Fibroblast of mammary gland (primary cell): Measurements from ENCODE around the gene RIOK3.

Source experiments
- DNase-seq: peaks from one replicate; pipeline ENCODE4 v3.0.0-alpha.2; 2010; ENCODE audit warnings: low read depth
- H3K4me3 ChIP-seq: 2 replicates; pipeline ENCODE4 v1.5.1; 2011; ENCODE audit warnings: low read depth, mild to moderate bottlenecking, low read length, moderate library complexity; ENCODE audit not compliant: control insufficient read depth
- CTCF ChIP-seq: conservative IDR thresholded peaks from 2 replicates; pipeline ENCODE4 v1.5.1; 2011; ENCODE audit warnings: low read depth, low read length, inconsistent platforms; ENCODE audit not compliant: control insufficient read depth, insufficient read depth

RIOK3 gene

GRCh38 chr18:23459530-23459921 is 6.4 kb downstream of the RIOK3 start:
- H3K4me3 ChIP-seq = no peak overlapping the region
- no peak for TF ChIP-seq CTCF
- no peak for DNase-seq

GRCh38 chr18:23460285-23461273 is 7.5 kb downstream of the RIOK3 start:
- DNase-seq = no peak
- no peak overlapping the region for H3K4me3 ChIP-seq
- TF ChIP-seq CTCF = no peak

GRCh38 chr18:23462876-23463275 is 9.8 kb downstream of the RIOK3 start:
- peak; percentile 51 for DNase-seq
- no peak overlapping the region for H3K4me3 ChIP-seq
- no peak for TF ChIP-seq CTCF

GRCh38 chr18:23468753-23469459 is 15.8 kb downstream of the RIOK3 start:
- no peak overlapping the region for H3K4me3 ChIP-seq
- no peak for TF ChIP-seq CTCF
- DNase-seq = no peak

GRCh38 chr18:23470620-23471387 is 17.7 kb downstream of the RIOK3 start:
- TF ChIP-seq CTCF = no peak
- DNase-seq = no peak

GRCh38 chr18:23471486-23471885 is 18.4 kb downstream of the RIOK3 start:
- TF ChIP-seq CTCF = no peak
- no peak overlapping the region for H3K4me3 ChIP-seq
- DNase-seq = no peak

More at GRCh38 chr18:23470620-23471387, 17.7 kb downstream of the RIOK3 start:
- no peak overlapping the region for H3K4me3 ChIP-seq
